ENCODE results near the gene TTC33. TPM values are rescaled to one million over a fixed set of nuclear protein-coding genes. Genes with fewer than 3 reads are reported as not detected.

TTC33 gene
- total and polyA plus RNA-seq, 2 donors (not counting 1 experiment from before 2014, with no cell fraction given), result 2.1 to 15.8 TPM

- Histone ChIP-seq H3K4me1 (ENCODE audit: control insufficient read depth in 2 of 2, insufficient read depth in 2 of 2, low read length in 2 of 2) (no peaks in the 10 kb centered on the region), H3K79me2 (ENCODE audit: control insufficient read depth, insufficient read depth, low read length) (no peaks in the 10 kb centered on the region), H3K4me2 (replicated peaks; ENCODE audit: low read depth, low read length, poor library complexity, severe bottlenecking) (no peak overlapping the region), H2AFZ (ENCODE audit: insufficient read depth, low read depth, low read length, poor library complexity, severe bottlenecking) (no peak overlapping the region), H3K27ac (ENCODE audit: low read length in 2 of 2) (no peak overlapping the region), H3K9ac (ENCODE audit: low read length) (no peak overlapping the region), H4K20me1 (ENCODE audit: control insufficient read depth, insufficient read depth, low read length, poor library complexity, severe bottlenecking) (no peaks in the 10 kb centered on the region), H3K9me3 (ENCODE audit: control extremely low read depth in 1 of 3, control insufficient read depth in 2 of 3, insufficient read depth in 1 of 3, low read length in 2 of 3) (no peaks in the 10 kb centered on the region), H3K4me3 (ENCODE audit: control extremely low read depth in 1 of 5, extremely low read depth in 1 of 5, insufficient read depth in 1 of 5, low read depth in 2 of 5, low read length in 4 of 5) (no peak overlapping the region), H3K27me3 (replicated peaks in 1 of 4; ENCODE audit: control extremely low read depth in 1 of 4, control insufficient read depth in 3 of 4, insufficient read depth in 4 of 4, low read length in 3 of 4) (no peaks in the 10 kb centered on the region), H3K36me3 (replicated peaks in 1 of 2; ENCODE audit: control extremely low read depth in 1 of 2, control insufficient read depth in 1 of 2, extremely low read depth in 1 of 2, insufficient read depth in 2 of 2, low read length in 1 of 2) (no peaks in the 10 kb centered on the region)
- TF ChIP-seq EZH2 (IDR thresholded peaks at IDR 0.05; ENCODE audit: borderline replicate concordance, insufficient read depth, low read depth, low read length, poor library complexity, severe bottlenecking) (no peak), CTCF (IDR thresholded peaks at IDR 0.05) (no peak)
- no peak overlapping the region for H3K27ac Mint-ChIP-seq
- no peaks in the 10 kb centered on the region for H3K27me3 Mint-ChIP-seq
- intact Hi-C loops (cut with micrococcal nuclease), result no loop called here
- H3K4me3 Mint-ChIP-seq, result no peak overlapping the region
- no peaks in the 10 kb centered on the region for H3K9me3 Mint-ChIP-seq (ENCODE audit: insufficient read depth)
- no peak for DNase-seq
- ChIA-PET POLR2A (no interaction called here), CTCF (no interaction called here)
- H3K4me1 Mint-ChIP-seq, result peaks cover 6% of the 10 kb centered on the region
- WGBS (ENCODE audit: insufficient coverage), result 94% methylated on average over 1 of the region's 8 CpGs
- ATAC-seq (ENCODE audit: low read depth), result no peak
Observed at GRCh38 chr5:40551496-40552491, 204.0 kb downstream of the TTC33 start.

GRCh38 chr5:40550481-40550880, 205.3 kb downstream of the TTC33 start:
- Mint-ChIP-seq H3K27me3 (no peaks in the 10 kb centered on the region), H3K9me3 (ENCODE audit: insufficient read depth) (no peaks in the 10 kb centered on the region), H3K4me3 (no peak overlapping the region), H3K4me1 (no peaks in the 10 kb centered on the region), H3K27ac (no peak overlapping the region)
- intact Hi-C loops (cut with micrococcal nuclease), result no loop called here
- Histone ChIP-seq H3K79me2 (ENCODE audit: control insufficient read depth, insufficient read depth, low read length) (no peaks in the 10 kb centered on the region), H3K27ac (ENCODE audit: low read length in 2 of 2) (no peak overlapping the region), H3K27me3 (replicated peaks in 1 of 4; ENCODE audit: control extremely low read depth in 1 of 4, control insufficient read depth in 3 of 4, insufficient read depth in 4 of 4, low read length in 3 of 4) (no peaks in the 10 kb centered on the region), H3K9ac (ENCODE audit: low read length) (no peak overlapping the region), H3K4me1 (ENCODE audit: control insufficient read depth in 2 of 2, insufficient read depth in 2 of 2, low read length in 2 of 2) (no peaks in the 10 kb centered on the region), H3K4me3 (ENCODE audit: control extremely low read depth in 1 of 5, extremely low read depth in 1 of 5, insufficient read depth in 1 of 5, low read depth in 2 of 5, low read length in 4 of 5) (no peak overlapping the region), H2AFZ (ENCODE audit: insufficient read depth, low read depth, low read length, poor library complexity, severe bottlenecking) (no peak overlapping the region), H3K36me3 (replicated peaks in 1 of 2; ENCODE audit: control extremely low read depth in 1 of 2, control insufficient read depth in 1 of 2, extremely low read depth in 1 of 2, insufficient read depth in 2 of 2, low read length in 1 of 2) (no peaks in the 10 kb centered on the region), H3K4me2 (replicated peaks; ENCODE audit: low read depth, low read length, poor library complexity, severe bottlenecking) (no peak overlapping the region), H4K20me1 (ENCODE audit: control insufficient read depth, insufficient read depth, low read length, poor library complexity, severe bottlenecking) (no peaks in the 10 kb centered on the region), H3K9me3 (ENCODE audit: control extremely low read depth in 1 of 3, control insufficient read depth in 2 of 3, insufficient read depth in 1 of 3, low read length in 2 of 3) (no peaks in the 10 kb centered on the region)
- CTCF ChIA-PET, result no interaction called here
- TF ChIP-seq CTCF (IDR thresholded peaks at IDR 0.05) (no peak), EZH2 (IDR thresholded peaks at IDR 0.05; ENCODE audit: borderline replicate concordance, insufficient read depth, low read depth, low read length, poor library complexity, severe bottlenecking) (no peak)
- ATAC-seq (ENCODE audit: low read depth) (no peak), DNase-seq (no peak)
- POLR2A ChIA-PET, result no interaction called here
